BLaER1 treated with 17β-estradiol and CSF1 and Interleukin-3, amounts not matched to agents 10 nM and 100 nM (cell line): Measurements from ENCODE around the gene ZNF224.

ENCODE experiments used
- H3K27ac ChIP-seq, 11 experiments: shearing (Covaris generic); formaldehyde crosslinking; 2 replicates each; pipeline ENCODE4 v1.8.1; 2022
- H3K27me3 ChIP-seq, 11 experiments: shearing (Covaris generic); formaldehyde crosslinking; 2 replicates each; pipeline ENCODE4 v1.8.1; 2022
- H3K36me3 ChIP-seq, 11 experiments: shearing (Covaris generic); formaldehyde crosslinking; 2 replicates each; pipeline ENCODE4 v1.8.1; 2022
- H3K4me1 ChIP-seq, 10 experiments: shearing (Covaris generic); formaldehyde crosslinking; 2 replicates each; pipeline ENCODE4 v1.8.1; 2022
- H3K4me2 ChIP-seq, 11 experiments: shearing (Covaris generic); formaldehyde crosslinking; 2 replicates each; pipeline ENCODE4 v1.8.1; 2022
- H3K4me3 ChIP-seq, 10 experiments: shearing (Covaris generic); formaldehyde crosslinking; 2 replicates each; pipeline ENCODE4 v1.8.1; 2022
- H3K9ac ChIP-seq, 11 experiments: shearing (Covaris generic); formaldehyde crosslinking; 2 replicates each; pipeline ENCODE4 v1.8.1; 2022
- H3K9me3 ChIP-seq, 11 experiments: shearing (Covaris generic); formaldehyde crosslinking; replicated peaks in 1 of 11; 2 replicates each; pipeline ENCODE4 v1.8.1; 2022
- H4K20me1 ChIP-seq, 11 experiments: shearing (Covaris generic); formaldehyde crosslinking; 2 replicates each; pipeline ENCODE4 v1.8.1; 2022
- Cebpa-rat ChIP-seq, 11 experiments: shearing (Covaris generic); IDR thresholded peaks; 2 replicates each; pipeline ENCODE4 v1.8.1; 2022

The ZNF224 gene

GRCh38 chr19:44069415-44069814, 24.7 kb upstream of the ZNF224 start:
- Histone ChIP-seq H3K4me1 (peaks cover 9 to 19% (median 17%) of the 10 kb centered on the region in 10 experiments), H3K4me2 (no peak overlapping the region), H3K9me3 (peaks cover 63 to 73% (median 72%) of the 10 kb centered on the region in 11 experiments), H3K9ac (no peak overlapping the region), H4K20me1 (no peaks in the 10 kb centered on the region), H3K27ac (no peak overlapping the region), H3K4me3 (no peak overlapping the region), H3K27me3 (no peaks in the 10 kb centered on the region), H3K36me3 (peaks cover 38 to 47% (median 41%) of the 10 kb centered on the region in 11 experiments)
- no peak for TF ChIP-seq Cebpa-rat (IDR thresholded peaks at IDR 0.05)

DNA sequence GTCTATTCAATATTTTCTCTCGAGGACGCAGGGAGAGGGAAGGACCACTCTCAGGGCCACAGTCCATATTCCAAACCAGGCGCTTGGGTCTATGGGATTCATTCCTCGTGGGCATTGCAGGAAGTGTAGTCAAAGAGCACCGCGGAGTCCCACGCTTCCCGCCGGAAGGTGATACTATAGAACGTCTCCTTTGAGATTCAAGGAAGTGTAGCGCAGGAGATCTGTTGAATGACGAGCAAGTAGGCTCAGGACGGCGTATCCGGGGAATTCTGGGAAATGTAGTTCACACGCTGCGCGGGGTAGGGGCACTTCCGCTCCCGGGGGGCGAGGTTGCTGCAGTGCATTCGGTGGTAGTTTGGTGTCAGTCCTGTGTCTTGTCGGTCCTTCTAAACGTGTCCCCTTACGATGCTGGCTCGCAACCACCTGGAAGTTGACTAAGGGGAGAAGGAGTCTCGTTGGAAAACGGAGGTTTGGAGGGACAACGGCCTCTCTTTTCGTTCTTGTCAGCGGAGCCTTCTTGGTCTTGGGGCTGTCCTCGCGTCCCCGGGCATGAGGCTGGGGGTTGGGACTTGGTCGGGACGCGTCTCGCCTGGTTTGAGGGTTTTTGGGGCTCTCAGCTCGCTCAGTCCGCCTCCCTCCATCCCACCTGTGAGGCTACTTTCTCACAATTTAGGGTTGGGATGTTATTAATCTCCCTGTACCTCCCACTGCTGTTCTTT, 22.2 kb upstream of the ZNF224 start, which contains the start of gene ZNF284:
Gene ZNF284 (plus strand): TSS at position 336 of the 719 bp plus-strand sequence. CDS start 4,231 bp downstream, outside the sequence.
- Histone ChIP-seq H4K20me1 (no peaks in the 10 kb centered on the region), H3K27ac (peak within 1 kb of the TSS; percentile 5 to 80 (median 63); a peak in 20 of 22 replicates), H3K36me3 (peaks cover 19 to 32% (median 27%) of the 10 kb centered on the region in 11 experiments), H3K9ac (peak within 1 kb of the TSS; percentile 56 to 82 (median 78)), H3K4me3 (peak within 1 kb of the TSS; percentile 69 to 85 (median 78)), H3K27me3 (no peaks in the 10 kb centered on the region), H3K4me2 (peak within 1 kb of the TSS; percentile 87 to 98 (median 96)), H3K9me3 (peaks cover 38 to 52% (median 46%) of the 10 kb centered on the region in 11 experiments), H3K4me1 (peaks cover 9 to 19% (median 17%) of the 10 kb centered on the region in 10 experiments)
- no peak for TF ChIP-seq Cebpa-rat (IDR thresholded peaks at IDR 0.05)

GRCh38 chr19:44072543-44073401, 21.4 kb upstream of the ZNF224 start:
- peak overlapping the region; percentile 56 to 82 (median 78) for H3K9ac ChIP-seq
- no peaks in the 10 kb centered on the region for H3K27me3 ChIP-seq
- no peaks in the 10 kb centered on the region for H4K20me1 ChIP-seq
- H3K4me1 ChIP-seq = peaks cover 9 to 19% (median 17%) of the 10 kb centered on the region in 10 experiments
- H3K9me3 ChIP-seq = peaks cover 30 to 44% (median 38%) of the 10 kb centered on the region in 11 experiments
- H3K4me3 ChIP-seq = peak overlapping the region; percentile 69 to 85 (median 78)
- no peak for TF ChIP-seq Cebpa-rat (IDR thresholded peaks at IDR 0.05)
- peak overlapping the region in 9 of 11 experiments; percentile 25 to 80 (median 63); a peak in 12 of 22 replicates for H3K27ac ChIP-seq
- peak overlapping the region; percentile 87 to 98 (median 96) for H3K4me2 ChIP-seq
- H3K36me3 ChIP-seq = peaks cover 19 to 32% (median 27%) of the 10 kb centered on the region in 11 experiments

GRCh38 chr19:44076325-44076724, 17.8 kb upstream of the ZNF224 start:
- Histone ChIP-seq H3K4me3 (no peak overlapping the region), H3K4me1 (peaks cover 9 to 16% (median 15%) of the 10 kb centered on the region in 10 experiments), H3K36me3 (peaks cover 40 to 57% (median 46%) of the 10 kb centered on the region in 11 experiments), H3K9ac (no peak overlapping the region), H3K4me2 (no peak overlapping the region), H4K20me1 (no peaks in the 10 kb centered on the region), H3K27me3 (no peaks in the 10 kb centered on the region), H3K27ac (no peak overlapping the region), H3K9me3 (peaks cover 0 to 9% (median 2%) of the 10 kb centered on the region in 11 experiments; a peak in 16 of 22 replicates)
- no peak for TF ChIP-seq Cebpa-rat (IDR thresholded peaks at IDR 0.05)

GRCh38 chr19:44092108-44092507, 2.1 kb upstream of the ZNF224 start:
- TF ChIP-seq Cebpa-rat (IDR thresholded peaks at IDR 0.05) = no peak
- Histone ChIP-seq H3K36me3 (peaks cover 14 to 32% (median 21%) of the 10 kb centered on the region in 11 experiments), H3K27me3 (no peaks in the 10 kb centered on the region), H3K4me1 (peaks cover 4 to 24% (median 9%) of the 10 kb centered on the region in 10 experiments), H3K4me3 (no peak overlapping the region), H3K9me3 (peaks cover 0 to 3% (median 0%) of the 10 kb centered on the region in 11 experiments; a peak in 1 of 22 replicates), H4K20me1 (peaks cover 0 to 13% (median 0%) of the 10 kb centered on the region in 11 experiments; a peak in 8 of 22 replicates), H3K4me2 (no peak overlapping the region), H3K9ac (no peak overlapping the region), H3K27ac (no peak overlapping the region)

DNA sequence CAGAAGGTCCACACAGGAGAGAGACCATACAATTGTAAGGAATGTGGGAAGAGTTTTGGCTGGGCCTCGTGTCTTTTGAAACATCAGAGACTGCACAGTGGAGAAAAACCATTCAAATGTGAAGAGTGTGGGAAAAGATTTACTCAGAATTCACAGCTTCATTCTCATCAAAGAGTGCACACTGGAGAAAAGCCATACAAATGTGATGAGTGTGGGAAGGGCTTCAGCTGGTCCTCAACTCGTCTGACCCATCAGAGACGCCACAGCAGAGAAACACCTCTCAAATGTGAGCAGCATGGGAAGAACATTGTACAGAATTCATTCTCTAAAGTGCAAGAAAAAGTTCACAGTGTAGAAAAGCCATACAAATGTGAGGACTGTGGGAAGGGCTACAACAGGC, 13.6 kb downstream of the ZNF224 start:
- no peak for TF ChIP-seq Cebpa-rat (IDR thresholded peaks at IDR 0.05)
- Histone ChIP-seq H3K4me2 (no peak overlapping the region), H3K4me3 (peak overlapping the region in 4 of 10 experiments; percentile 15 to 34 (median 23); a peak in 4 of 20 replicates), H3K9me3 (peaks cover 68 to 91% (median 80%) of the 10 kb centered on the region in 11 experiments), H3K9ac (no peak overlapping the region), H4K20me1 (no peaks in the 10 kb centered on the region), H3K27me3 (peaks cover 0 to 5% (median 0%) of the 10 kb centered on the region in 11 experiments; a peak in 1 of 22 replicates), H3K36me3 (peaks cover 57 to 81% (median 75%) of the 10 kb centered on the region in 11 experiments), H3K27ac (no peak overlapping the region), H3K4me1 (peaks cover 4 to 12% (median 10%) of the 10 kb centered on the region in 10 experiments; a peak in 17 of 20 replicates)

DNA sequence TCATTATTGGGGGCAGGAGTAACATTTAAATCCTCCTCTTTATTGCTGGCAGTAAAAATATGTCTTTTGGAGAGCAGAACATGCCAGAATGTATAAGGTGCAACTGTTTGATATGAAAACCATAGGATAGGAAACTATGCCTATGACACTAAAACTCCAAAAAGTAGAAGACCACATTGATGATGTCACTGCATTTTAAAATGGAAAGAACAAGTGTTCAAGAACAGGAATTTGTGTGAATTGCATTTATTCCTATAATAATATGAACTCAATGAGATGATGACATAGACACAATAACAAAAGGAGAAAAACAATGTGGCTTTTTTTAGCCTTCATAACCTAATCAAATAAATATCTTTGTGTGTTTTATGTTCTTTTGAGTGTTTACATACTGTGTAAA, 15.3 kb downstream of the ZNF224 start:
- no peak for TF ChIP-seq Cebpa-rat (IDR thresholded peaks at IDR 0.05)
- Histone ChIP-seq H3K4me1 (peaks cover 10 to 19% (median 17%) of the 10 kb centered on the region in 10 experiments), H4K20me1 (no peaks in the 10 kb centered on the region), H3K9me3 (peaks cover 51 to 74% (median 65%) of the 10 kb centered on the region in 11 experiments), H3K36me3 (peaks cover 39 to 64% (median 58%) of the 10 kb centered on the region in 11 experiments), H3K27ac (no peak overlapping the region), H3K9ac (no peak overlapping the region), H3K27me3 (peaks cover 0 to 5% (median 0%) of the 10 kb centered on the region in 11 experiments; a peak in 1 of 22 replicates), H3K4me2 (no peak overlapping the region), H3K4me3 (no peak overlapping the region)

DNA sequence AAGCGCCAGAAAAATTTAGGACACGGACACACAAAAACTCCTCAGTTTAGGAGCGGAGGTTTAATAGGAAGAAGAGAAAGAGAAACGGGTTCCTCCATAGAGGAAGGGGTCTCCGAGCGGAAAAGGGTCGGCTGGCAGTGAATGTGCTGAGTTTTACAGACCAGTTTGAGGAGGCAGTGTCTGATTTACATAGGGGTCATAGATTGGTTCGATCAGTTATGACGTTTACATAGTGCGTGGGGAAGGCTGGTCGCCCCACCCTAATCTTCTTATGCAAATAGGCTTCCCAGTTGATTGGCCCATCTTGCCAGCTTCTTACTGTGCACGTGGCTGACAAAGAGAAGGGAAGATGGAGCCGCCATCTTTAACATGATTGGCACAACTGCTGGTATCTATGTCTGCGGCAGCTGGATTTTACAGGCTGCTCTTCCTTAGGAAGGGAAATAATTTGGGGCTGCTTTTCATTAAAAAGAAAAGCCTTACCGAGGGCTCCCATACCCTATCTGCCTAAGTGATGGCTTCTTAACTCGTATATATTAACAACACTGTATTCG, 17.8 kb downstream of the ZNF224 start:
- Histone ChIP-seq H3K9me3 (peaks cover 25 to 49% (median 40%) of the 10 kb centered on the region in 11 experiments), H4K20me1 (no peaks in the 10 kb centered on the region), H3K36me3 (peaks cover 26 to 54% (median 46%) of the 10 kb centered on the region in 11 experiments), H3K4me1 (peaks cover 15 to 25% (median 21%) of the 10 kb centered on the region in 10 experiments), H3K27ac (no peak overlapping the region), H3K9ac (no peak overlapping the region), H3K4me2 (peak overlapping the region; percentile 77 to 94 (median 85)), H3K27me3 (no peaks in the 10 kb centered on the region), H3K4me3 (peak overlapping the region; percentile 76 to 91 (median 84); a peak in 15 of 20 replicates)
- TF ChIP-seq Cebpa-rat (IDR thresholded peaks at IDR 0.05) = no peak
